Activated T-helper 1 cell treated with anti-CD3 and anti-CD28 coated beads, Interleukin-2, amount 50 U/mL, for 16 hours (primary cell): Measurements from ENCODE around the gene RASGRF1.
"Not testable (repeated sequence)": the region's sequence is repeated elsewhere in the genome, so short reads cannot be mapped to it uniquely, and the experiment has no call there.

Experiments used
- DNase-seq, 2 donors: peaks; one replicate each; pipeline ENCODE4 v3.0.0-alpha.2; 2020; ENCODE audit warnings: low read depth in 1 of 2, low spot score in 1 of 2

Gene RASGRF1, protein sequence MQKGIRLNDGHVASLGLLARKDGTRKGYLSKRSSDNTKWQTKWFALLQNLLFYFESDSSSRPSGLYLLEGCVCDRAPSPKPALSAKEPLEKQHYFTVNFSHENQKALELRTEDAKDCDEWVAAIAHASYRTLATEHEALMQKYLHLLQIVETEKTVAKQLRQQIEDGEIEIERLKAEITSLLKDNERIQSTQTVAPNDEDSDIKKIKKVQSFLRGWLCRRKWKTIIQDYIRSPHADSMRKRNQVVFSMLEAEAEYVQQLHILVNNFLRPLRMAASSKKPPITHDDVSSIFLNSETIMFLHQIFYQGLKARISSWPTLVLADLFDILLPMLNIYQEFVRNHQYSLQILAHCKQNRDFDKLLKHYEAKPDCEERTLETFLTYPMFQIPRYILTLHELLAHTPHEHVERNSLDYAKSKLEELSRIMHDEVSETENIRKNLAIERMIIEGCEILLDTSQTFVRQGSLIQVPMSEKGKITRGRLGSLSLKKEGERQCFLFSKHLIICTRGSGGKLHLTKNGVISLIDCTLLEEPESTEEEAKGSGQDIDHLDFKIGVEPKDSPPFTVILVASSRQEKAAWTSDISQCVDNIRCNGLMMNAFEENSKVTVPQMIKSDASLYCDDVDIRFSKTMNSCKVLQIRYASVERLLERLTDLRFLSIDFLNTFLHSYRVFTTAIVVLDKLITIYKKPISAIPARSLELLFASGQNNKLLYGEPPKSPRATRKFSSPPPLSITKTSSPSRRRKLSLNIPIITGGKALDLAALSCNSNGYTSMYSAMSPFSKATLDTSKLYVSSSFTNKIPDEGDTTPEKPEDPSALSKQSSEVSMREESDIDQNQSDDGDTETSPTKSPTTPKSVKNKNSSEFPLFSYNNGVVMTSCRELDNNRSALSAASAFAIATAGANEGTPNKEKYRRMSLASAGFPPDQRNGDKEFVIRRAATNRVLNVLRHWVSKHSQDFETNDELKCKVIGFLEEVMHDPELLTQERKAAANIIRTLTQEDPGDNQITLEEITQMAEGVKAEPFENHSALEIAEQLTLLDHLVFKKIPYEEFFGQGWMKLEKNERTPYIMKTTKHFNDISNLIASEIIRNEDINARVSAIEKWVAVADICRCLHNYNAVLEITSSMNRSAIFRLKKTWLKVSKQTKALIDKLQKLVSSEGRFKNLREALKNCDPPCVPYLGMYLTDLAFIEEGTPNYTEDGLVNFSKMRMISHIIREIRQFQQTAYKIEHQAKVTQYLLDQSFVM (N-terminal part only)

DNA sequence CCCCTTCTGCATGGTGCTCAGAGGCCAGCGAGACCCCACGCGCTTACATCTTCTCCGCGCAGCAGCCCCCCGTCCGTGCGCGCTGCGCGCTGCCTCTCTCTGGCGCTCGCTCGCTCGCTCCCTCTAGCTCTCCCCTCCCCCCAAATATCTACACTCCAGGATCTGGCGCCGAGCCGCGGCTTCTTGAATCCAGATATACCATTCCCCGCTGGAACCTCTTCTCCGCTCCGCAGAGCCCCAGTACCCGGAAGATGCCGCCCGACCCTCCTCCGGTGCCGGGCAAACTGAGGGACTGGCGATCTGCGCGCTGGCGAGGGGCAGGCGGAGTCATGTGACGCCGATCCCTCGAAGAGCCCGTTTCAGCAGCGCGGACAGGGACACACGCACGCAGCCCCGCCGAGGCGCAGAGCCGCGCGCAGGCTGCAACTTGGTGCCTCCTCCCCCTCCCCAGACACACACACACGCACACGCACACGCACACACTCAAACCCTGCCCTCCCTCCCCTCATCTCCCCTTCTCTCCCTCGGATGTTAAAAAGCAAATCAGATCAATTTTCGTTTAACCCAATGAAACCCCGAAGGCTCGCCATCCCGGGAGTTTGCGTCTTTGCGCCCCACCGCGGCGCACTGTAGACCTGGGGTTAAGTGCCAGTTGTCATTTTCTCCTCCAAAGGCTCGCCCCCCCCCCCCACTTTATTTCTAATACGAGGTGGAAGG lies at the start of gene RASGRF1:
RASGRF1 (minus strand) TSS at position 294 of the 717 bp plus-strand sequence; CDS start at position 12, 282 bp downstream.
- no peak for DNase-seq

DNA sequence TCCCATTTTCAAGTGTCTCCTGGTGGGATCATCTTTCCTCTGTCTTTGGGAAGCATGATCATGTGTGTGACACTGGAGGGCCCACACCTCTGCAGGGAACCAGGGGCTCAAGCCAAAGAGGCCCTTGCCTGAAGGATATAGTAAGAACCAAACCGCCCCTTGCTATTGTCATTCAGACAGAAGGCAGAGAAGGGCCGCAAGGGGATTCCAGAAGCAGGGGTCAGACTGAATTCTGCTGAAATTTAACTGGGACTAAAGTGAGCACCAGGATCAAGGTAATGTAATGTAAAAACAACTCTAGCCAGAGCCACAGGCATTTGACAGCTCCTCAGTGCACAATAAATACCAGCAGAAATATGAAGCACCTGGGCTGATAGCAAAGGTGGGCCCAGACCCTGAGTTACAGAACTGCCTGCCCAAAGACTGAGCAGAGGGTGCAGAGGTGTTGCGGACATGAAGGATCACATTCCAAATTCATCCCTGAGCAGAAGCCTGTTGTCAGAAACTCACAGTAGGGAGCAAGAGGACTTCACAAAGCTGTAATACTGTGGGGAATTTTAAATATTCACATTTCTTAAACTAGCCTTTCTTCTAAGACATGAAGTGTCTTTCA lies 46.0 kb upstream of the RASGRF1 start:
- DNase-seq, result no peak

- DNase-seq, result no peak
Measured at GRCh38 chr15:79133309-79133708, 42.7 kb upstream of the RASGRF1 start.

DNA sequence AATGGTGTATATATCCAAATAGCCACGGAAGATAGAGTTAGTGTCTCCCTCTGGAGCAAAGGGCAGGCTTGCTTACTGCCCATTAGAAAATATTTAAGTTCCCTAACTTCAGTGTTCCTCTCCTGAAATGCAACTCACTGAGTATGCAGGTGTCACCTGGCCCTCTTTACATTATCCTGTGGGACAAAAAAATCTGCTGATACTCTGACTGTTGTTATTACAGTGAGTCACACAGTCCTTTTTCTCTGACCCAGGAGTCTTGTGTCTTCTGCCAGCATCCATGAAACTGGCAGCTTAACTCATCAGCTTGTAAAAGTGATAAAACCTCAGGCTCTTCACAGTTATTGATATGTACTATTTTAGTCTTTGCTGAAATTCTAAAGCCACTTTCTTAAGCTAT lies 42.2 kb upstream of the RASGRF1 start:
- no peak for DNase-seq

GRCh38 chr15:79132361-79132760 lies 41.8 kb upstream of the RASGRF1 start:
- no peak for DNase-seq

DNA sequence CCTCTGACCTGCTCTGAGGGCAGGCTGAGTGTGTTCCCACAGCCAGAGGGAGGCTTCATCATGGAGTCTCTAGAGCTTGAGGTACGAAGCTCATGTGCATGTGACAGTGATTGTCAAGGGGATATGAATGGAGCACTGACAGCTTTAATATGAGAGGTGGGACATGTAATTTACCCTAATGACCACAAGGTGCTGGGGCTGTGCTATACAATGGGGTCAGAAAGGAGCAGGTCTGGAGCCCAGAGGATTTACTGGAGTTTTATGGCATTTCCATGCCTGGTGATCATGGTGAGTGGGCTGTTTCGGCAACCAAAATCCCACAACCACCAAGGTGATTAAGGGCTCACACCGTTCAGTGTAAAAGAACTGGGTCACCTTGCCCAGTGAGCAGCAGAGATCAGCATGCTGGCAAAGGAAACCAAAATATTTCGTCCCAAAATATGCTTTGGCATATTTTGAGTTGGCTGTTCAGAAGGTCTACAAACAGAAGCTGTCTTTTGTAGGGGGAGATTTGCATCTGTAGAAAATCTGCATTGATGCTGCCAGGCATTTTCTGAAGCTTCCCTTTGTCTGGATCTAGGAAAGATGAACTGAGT lies 40.1 kb upstream of the RASGRF1 start:
- no peak for DNase-seq

GRCh38 chr15:79129235-79129634 lies 38.7 kb upstream of the RASGRF1 start:
- DNase-seq, result no peak

DNA sequence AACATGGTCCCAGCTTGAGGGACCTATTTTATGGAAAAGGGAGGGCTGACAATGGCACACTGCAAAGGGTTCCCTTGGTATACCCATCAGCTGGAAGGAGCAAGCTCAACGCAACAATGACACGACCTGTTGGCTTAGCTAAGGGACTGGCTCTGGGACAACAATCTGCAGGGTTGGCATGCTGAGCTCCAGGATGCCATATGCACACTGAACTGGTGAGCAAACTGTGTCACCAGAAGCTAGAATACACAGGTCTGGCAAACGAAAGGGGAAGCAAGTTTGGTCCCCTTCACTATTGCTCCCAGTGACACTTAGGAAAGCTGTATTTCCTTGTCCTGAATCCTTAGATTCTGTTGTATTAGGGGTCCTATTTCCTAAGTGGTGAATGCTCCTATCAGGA lies 38.0 kb upstream of the RASGRF1 start:
- no peak for DNase-seq

DNA sequence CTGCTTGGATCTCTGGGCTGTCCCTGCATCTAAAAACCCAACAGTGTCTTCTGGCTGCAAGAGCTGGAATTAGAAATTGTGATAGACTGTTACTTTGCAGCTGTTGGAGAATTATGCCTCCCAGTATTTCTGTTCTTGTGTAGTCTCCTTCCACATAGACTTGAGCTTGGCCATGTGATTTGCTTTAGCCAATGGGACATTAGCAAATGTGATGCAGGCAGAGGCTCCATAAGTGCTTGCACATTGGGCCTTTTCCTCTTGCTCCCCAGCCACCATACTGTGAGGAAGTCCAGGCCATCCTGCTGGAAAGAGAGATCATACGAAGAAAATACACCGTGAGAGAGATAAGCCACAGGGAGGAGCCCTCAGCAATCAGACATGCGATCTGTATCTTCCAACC lies 33.8 kb upstream of the RASGRF1 start:
- DNase-seq, result no peak

GRCh38 chr15:79122991-79123390 lies 32.4 kb upstream of the RASGRF1 start:
- DNase-seq, result no peak

DNA sequence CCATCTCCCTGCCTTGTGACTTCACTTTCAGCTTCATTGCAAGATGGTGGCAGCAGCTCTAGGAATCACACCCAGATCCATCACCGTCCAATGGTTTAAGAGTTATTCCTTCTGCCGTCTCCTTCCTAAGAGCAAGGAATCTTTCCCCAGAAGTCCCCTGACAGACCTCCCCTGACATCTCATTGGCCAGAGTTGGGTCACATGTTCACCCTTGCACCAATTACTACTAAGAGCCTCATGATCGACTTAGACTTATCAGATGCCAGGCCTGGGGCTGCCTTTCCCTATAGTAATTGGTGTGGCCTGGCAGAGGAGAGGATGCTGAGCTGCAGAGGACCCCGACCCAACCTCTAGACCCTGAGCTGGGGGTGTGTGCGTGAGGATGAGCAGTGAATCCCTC lies 31.8 kb upstream of the RASGRF1 start:
- DNase-seq, result no peak

DNA sequence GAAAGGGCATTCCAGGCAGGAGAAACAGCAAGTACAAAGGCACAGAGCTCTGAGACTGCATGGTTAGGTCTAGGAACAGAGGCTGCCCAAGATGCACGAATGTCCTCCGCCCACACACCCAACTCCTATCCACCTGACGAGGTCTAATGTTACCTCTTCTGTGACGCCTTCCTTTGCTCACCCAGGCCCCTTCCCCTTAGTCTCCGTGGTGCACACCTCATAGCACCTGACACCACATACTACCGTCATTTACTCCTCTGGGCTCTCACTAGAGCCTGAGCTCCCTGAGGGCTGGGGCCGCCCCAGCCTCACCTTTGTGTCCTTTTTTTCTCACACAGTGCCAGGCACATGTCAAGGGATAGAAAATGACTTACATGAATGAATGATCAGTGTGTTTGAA lies 31.0 kb upstream of the RASGRF1 start:
- DNase-seq, result no peak

- DNase-seq, result no peak
Measured at GRCh38 chr15:79117442-79118204, 27.0 kb upstream of the RASGRF1 start.

DNA sequence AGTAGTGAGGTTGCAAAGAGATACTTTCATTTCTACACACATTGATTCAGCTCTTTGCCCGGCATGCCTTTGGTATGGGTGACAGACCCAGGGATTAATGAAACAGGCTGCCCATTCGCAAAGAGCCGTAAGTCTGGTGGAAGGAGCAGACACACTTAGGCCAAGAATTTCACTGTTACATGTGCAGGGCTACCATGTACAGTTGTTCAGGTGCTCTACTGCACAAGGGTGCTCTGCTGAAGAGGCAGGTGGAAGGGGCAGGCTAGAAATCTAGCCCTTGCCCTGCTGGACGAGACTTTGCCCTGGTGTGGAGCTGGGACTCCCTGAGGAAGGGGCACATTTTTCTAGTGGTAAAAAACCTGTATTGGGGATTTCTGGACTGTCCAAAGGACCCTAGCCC lies 26.2 kb upstream of the RASGRF1 start:
- DNase-seq, result no peak

DNA sequence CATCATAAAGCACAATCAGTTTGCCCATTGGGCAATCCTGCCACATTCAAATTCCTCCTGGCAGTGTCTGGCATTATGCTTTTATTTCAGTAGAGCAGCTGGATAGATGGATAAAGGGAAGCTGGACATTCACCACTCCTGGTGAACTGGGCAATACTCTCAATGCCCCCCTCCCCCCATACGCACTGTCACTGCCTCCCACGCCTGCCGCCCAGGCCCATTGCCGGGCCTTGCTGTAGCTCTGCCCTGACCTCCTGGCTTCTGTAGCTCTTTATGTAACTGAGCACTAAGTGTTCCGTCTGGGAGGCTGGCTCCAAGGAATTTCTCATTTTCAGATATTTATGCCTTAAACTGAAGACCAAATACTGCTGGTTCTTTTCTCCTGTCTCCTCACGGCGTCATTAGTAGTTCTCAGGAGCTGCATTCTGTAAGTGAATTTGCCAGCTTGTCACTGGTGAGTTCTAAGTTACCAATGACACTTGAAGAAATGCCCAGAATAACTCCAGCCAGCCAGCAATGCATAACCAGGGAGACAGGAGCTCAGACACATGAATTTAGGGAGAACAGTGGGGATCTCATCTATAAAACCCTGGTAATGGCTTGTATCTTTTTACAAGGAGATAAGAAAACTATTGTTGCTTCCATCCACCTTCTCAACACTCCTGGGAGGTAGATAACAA lies 25.5 kb upstream of the RASGRF1 start:
- DNase-seq, result no peak

DNA sequence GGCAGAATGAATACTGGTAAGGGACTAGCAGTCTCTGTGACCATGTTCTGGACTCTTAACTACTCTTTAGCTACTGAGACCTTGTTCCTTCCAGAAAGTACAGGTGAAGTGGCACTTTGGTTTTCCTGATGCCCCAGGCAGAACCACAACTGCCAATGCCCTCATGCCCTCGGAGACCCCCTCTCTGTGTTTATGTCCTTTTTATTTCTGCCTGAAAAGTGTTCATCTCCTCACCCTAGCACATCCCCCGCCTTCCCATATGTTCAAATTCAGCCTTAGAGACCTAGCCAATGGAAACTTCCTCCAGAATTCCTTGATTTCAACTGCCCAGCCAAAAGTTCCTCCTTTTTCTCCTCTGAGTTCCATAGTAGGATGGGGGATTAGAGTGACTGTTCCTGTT lies 23.3 kb upstream of the RASGRF1 start:
- DNase-seq, result no peak

GRCh38 chr15:79111404-79111803 lies 20.8 kb upstream of the RASGRF1 start:
- DNase-seq, result not testable (repeated sequence)

DNA sequence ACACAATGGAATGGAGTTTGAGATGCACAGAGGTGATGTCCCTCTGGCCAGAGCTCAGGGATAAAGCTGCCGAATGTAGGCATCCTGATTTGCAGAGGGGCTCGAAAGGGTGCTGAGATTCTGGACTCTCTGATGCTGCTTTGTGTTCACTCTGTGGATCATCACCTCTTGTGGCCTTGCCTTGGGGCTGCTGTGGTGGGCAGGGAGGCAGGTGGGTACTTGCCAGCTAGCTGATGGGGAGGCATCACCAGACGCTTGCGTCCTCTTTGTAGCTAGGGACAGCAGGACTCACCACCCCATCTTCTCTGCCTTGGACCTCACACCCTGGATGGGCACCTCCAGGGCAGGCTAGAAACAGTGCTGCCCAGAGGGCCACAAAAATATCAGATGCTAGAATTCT lies 14.6 kb upstream of the RASGRF1 start:
- DNase-seq, result no peak

DNA sequence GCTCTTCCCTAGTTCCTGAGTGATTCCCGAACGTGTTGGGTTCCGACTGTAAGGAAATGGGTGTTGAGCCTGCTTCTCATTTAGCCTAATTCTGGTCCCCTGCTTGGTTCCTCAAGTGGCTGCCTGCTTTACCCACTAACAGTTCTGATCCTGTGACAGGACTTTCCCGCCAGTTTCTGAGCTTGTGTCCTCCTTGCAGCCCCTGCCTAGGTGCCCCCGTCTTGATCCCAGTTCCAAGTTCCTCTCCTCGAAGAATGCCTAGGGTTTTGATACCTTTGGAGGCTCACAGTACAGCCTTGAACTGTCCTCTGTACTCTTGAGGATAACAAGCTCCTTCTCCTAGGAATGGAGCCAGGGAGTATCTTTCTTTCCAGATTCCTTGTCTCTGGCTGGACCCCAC lies 12.0 kb upstream of the RASGRF1 start:
- no peak for DNase-seq
